Heart right ventricle (tissue), 16 donors: ENCODE measurements around the gene COPS9. TPM values are rescaled to one million over a fixed set of nuclear protein-coding genes. Genes with fewer than 3 reads are reported as not detected.

Source experiments
- ATAC-seq, 8 donors: fragments of 200-7000 bp; cut with Tn5 transposase; one replicate each; pipeline ENCODE4 v1.9.1; 2020; ENCODE audit warnings: mild to moderate bottlenecking in 8 of 8, moderate library complexity in 8 of 8, moderate number of reproducible peaks in 1 of 8
- DNase-seq, 2 donors: peaks; one replicate each; pipeline ENCODE4 v3.0.0-alpha.2; 2020
- H3K27ac ChIP-seq, 10 donors: fragments of 200-600 bp; sonication (generic) in 2 of 10; one replicate each; pipeline versions ENCODE4 v1.5.0 to v1.8.0; 2020 to 2022; ENCODE audit warnings: mild to moderate bottlenecking in 3 of 10
- H3K27me3 ChIP-seq, 7 donors: fragments of 200-600 bp; one replicate each; pipeline ENCODE4 v1.8.0; 2021 to 2022; ENCODE audit warnings: mild to moderate bottlenecking in 2 of 7
- H3K36me3 ChIP-seq, 9 donors: fragments of 200-600 bp; sonication (generic) in 1 of 9; one replicate each; pipeline versions ENCODE4 v1.5.0 to v1.8.0; 2020 to 2022; ENCODE audit warnings: mild to moderate bottlenecking in 2 of 9
- H3K4me1 ChIP-seq, 9 donors: fragments of 200-600 bp; sonication (generic) in 1 of 9; one replicate each; pipeline versions ENCODE4 v1.5.0 to v1.8.0; 2020 to 2022; ENCODE audit warnings: mild to moderate bottlenecking in 4 of 9
- H3K4me3 ChIP-seq, 10 donors: fragments of 200-600 bp; sonication (generic) in 2 of 10; one replicate each; pipeline versions ENCODE4 v1.5.0 to v1.8.0; 2020 to 2022; ENCODE audit warnings: mild to moderate bottlenecking in 7 of 10, moderate library complexity in 2 of 10
- H3K9me3 ChIP-seq, 11 donors: fragments of 200-600 bp in 10 of 11; sonication (generic) in 2 of 11; one replicate each; pipeline versions ENCODE4 v1.5.0 to v1.8.0; 2013 to 2022; ENCODE audit warnings: mild to moderate bottlenecking in 2 of 11, control low read depth in 1 of 11, moderate library complexity in 1 of 11
- WGBS, 2 donors: extraction: QIAGEN DNeasy Blood & Tissue Kit; methylation state at CpG; one replicate each; pipeline ENCODE4 v1.1.7; 2013; ENCODE audit warnings: inconsistent platforms in 1 of 2; 5-methylcytosine and 5-hydroxymethylcytosine counted together
- intact Hi-C, 10 donors: fragments of 100-400 bp; cut with DNase I; formaldehyde crosslinking; loops; one replicate each; pipeline versions ENCODE4 v1.11.1 to v1.14.2; 2022
- polyA plus RNA-seq, 2 donors: library from polyadenylated mRNA; stranded (reverse); fragments of 200-250 nt; gene quantifications; one replicate each; pipeline ENCODE4 v1.2.3, GENCODE V29; 2013
- total RNA-seq, 10 donors: library from RNA; stranded (reverse); fragmentation: NEBNext Ultra II Directional in 3 of 10; extraction: Animal tissue kit (Norgen Biotek cat#: 25700) in 3 of 10; gene quantifications; one replicate each; pipeline versions ENCODE4 v1.2.1 to v1.2.4, GENCODE V29; 2021 to 2023
- TF ChIP-seq, protein P1 (sequence below), 9 donors: fragments of 200-600 bp; sonication (generic) in 2 of 9; IDR thresholded peaks; one replicate each; pipeline versions ENCODE4 v1.5.0 to v1.8.0; 2021 to 2022; ENCODE audit warnings: antibody characterized with exemption in 9 of 9, mild to moderate bottlenecking in 5 of 9, moderate library complexity in 1 of 9
- donor health status: Arrhythmogenic right ventricular cardiomyopathy.
- donor health status: ischemic (EF 13 %, LVEDD 7.1; RV severe dilation, severe dysfunction).
- donor health status: healthy with polysubstance abuse.
- donor health status: DM: no; HTN: yes; CAD: no.
- donor health status: DM: no; HTN: no; CAD: no.
- donor health status: ischemic (EF 25% LVEDD 6.9; RV normal size, moderate dysfunction).
- donor health status: ischemic (EF 25% LVEDD 5.7; RV mildly dilated, moderate dysfunction).
- donor health status: healthy.
- donor health status: DM: yes; HTN: yes; CAD: no.
- donor health status: Ischemic cardiomyopathy.
- donor health status: ischemic (EF 35%, LVEDD 5.7; RV mildly dilated, moderate dysfunction).
- donor health status: nonischemic (EF 11% LVEDD 7.7; RV severe dilation, severe dysfunction).
- donor health status: DM: yes; HTN: yes; CAD: no.
- donor health status: PGD.
- donor health status: ischemic (EF 29% LVEDD 5.4; RV normal size, mild dysfunction).
- donor health status: nonischemic (EF 23%, LVEDD 6.1; RV moderate dilation, normal function).

The COPS9 gene
- total and polyA plus RNA-seq, 12 donors = 135 to 495 (median 169) TPM

DNA sequence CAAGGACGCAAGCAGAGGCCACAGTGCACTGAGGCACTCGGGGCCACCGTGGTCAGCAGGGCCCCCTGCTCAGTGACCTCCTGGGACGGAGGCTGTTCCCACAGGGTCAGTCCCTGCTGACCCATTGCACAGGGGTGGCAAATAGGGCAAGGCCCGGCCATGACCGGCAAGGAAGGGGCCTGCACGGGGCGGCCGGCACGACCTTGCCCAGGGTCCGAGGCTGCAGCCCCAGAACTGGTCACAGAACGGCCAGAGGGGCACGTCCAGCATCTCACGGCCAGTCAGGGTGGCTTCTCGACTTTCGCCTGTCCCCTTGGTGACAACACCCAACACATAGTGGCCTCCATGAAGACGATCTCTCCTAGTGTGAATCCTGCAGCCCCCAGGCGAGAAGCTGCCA, 31.9 kb upstream of the COPS9 start:
- H3K4me1 ChIP-seq = no peaks in the 10 kb centered on the region
- TF ChIP-seq, protein P1, sequence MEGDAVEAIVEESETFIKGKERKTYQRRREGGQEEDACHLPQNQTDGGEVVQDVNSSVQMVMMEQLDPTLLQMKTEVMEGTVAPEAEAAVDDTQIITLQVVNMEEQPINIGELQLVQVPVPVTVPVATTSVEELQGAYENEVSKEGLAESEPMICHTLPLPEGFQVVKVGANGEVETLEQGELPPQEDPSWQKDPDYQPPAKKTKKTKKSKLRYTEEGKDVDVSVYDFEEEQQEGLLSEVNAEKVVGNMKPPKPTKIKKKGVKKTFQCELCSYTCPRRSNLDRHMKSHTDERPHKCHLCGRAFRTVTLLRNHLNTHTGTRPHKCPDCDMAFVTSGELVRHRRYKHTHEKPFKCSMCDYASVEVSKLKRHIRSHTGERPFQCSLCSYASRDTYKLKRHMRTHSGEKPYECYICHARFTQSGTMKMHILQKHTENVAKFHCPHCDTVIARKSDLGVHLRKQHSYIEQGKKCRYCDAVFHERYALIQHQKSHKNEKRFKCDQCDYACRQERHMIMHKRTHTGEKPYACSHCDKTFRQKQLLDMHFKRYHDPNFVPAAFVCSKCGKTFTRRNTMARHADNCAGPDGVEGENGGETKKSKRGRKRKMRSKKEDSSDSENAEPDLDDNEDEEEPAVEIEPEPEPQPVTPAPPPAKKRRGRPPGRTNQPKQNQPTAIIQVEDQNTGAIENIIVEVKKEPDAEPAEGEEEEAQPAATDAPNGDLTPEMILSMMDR (IDR thresholded peaks at IDR 0.05) = no peak
- no peaks in the 10 kb centered on the region for H3K36me3 ChIP-seq
- H3K27ac ChIP-seq = no peak overlapping the region
- H3K27me3 ChIP-seq = peaks cover 0 to 55% (median 9%) of the 10 kb centered on the region in 7 donors
- 84 to 85% methylated on average over 18 of the region's 18 CpGs for WGBS, 2 donors
- DNase-seq = no peak
- intact Hi-C loops = no loop called here
- H3K9me3 ChIP-seq = no peaks in the 10 kb centered on the region
- no peak overlapping the region for H3K4me3 ChIP-seq
- no peak for ATAC-seq

DNA sequence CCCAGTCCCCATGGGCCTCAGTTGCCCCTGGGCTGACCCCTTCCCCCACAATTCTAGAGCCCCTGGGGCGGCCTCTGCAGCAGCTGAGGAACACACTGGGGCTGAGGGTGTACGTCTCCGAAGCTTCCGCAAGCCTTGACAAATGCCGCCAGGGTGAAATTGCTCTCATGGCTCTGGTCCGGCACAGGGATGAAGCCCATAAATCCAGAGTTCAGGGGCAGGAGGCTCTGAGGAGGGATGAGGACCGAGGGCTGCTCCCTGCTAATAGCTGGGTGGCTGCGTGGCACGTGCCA, 31.4 kb upstream of the COPS9 start:
- no peak for ATAC-seq
- Histone ChIP-seq H3K27ac (no peak overlapping the region), H3K36me3 (no peaks in the 10 kb centered on the region), H3K9me3 (no peaks in the 10 kb centered on the region), H3K27me3 (peaks cover 0 to 60% (median 9%) of the 10 kb centered on the region in 7 donors), H3K4me3 (no peak overlapping the region), H3K4me1 (no peaks in the 10 kb centered on the region)
- 82 to 84% methylated on average over 9 of the region's 9 CpGs for WGBS, 2 donors
- no peak for DNase-seq
- intact Hi-C loops = no loop called here
- TF ChIP-seq, protein P1 (IDR thresholded peaks at IDR 0.05) = no peak

DNA sequence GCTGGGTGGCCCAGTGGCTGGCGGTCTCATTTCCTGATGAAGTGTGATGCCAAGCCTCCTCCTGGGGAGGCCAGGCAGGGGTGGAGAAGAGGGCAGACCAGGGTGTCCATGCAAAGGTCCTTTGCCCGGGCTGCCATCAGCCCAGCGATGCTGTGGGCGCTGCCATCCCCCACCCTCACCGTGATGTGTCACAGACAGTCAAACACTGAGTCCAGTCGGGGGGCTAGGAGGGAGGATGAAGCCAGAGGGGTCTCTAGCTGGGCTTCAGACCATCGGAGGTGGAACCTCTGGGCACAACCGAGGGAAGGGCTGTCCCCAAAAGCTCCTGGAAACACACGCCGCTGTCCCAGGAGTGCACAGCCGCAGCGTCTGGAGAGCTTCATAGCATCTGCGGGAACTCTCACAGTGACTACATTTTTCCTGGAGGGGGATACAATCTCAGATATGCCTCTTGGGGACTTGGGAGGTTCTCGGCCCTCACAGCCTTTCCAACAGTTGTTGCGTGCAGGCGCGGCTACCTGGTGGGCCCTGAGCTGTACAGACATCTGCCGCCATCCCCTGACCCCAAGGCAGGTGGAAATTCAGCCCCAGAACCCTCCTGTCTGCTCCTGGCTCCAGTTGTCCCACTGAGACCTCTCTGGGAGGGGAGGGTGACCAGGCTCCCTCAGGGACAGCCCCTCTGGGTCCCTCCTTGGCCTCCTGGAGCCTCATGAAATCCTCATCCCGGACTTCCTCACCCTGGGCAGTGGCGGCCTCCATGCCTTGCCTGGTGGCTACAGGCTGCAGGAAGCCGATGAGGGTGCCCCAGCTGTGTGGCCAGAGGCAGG, 30.9 kb upstream of the COPS9 start:
- ATAC-seq (no peak), DNase-seq (no peak)
- WGBS, 2 donors = 82 to 83% methylated on average over 21 of the region's 21 CpGs
- TF ChIP-seq, protein P1 (IDR thresholded peaks at IDR 0.05) = no peak
- Histone ChIP-seq H3K36me3 (no peaks in the 10 kb centered on the region), H3K4me3 (no peak overlapping the region), H3K9me3 (no peaks in the 10 kb centered on the region), H3K27me3 (peaks cover 0 to 59% (median 9%) of the 10 kb centered on the region in 7 donors), H3K27ac (no peak overlapping the region), H3K4me1 (no peaks in the 10 kb centered on the region)
- intact Hi-C loops = no loop called here

DNA sequence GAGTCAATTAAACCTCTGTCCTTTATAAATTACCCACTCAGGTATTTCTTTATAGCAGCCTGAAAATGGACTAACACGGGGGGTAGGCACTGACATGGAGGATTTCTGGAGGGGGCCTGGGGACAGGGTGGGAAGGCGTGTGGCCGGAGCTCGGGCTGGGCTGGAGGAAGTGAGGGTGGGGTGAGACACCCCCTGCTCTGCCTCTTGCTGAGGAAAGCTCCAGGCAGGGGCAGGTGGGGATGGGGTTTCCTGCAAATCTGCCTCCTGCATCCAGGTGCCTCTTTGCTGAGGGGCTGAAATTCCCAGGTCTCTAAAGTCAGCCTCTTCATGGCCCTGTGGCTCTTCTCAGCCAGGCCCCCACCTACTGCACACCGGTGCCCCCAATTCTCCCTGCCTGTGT, 30.1 kb upstream of the COPS9 start:
- H3K27ac ChIP-seq = no peak overlapping the region
- H3K27me3 ChIP-seq = peaks cover 0 to 51% (median 9%) of the 10 kb centered on the region in 7 donors
- no peaks in the 10 kb centered on the region for H3K9me3 ChIP-seq
- H3K4me3 ChIP-seq = no peak overlapping the region
- TF ChIP-seq, protein P1 (IDR thresholded peaks at IDR 0.05) = no peak
- DNase-seq (no peak), ATAC-seq (no peak)
- no peaks in the 10 kb centered on the region for H3K36me3 ChIP-seq
- 74 to 82% methylated on average over 5 of the region's 5 CpGs for WGBS, 2 donors
- intact Hi-C loops = no loop called here
- no peaks in the 10 kb centered on the region for H3K4me1 ChIP-seq
